ENCODE measurements around the gene DNAL4. TPM values are rescaled to one million over a fixed set of nuclear protein-coding genes. Genes with fewer than 3 reads are reported as not detected.
A peak's percentile ranks its signal among the peaks of the same experiment; 100 is the strongest.

DNAL4 gene
- total RNA-seq (12.4 TPM), polyA plus RNA-seq (21.5 TPM)

DNA sequence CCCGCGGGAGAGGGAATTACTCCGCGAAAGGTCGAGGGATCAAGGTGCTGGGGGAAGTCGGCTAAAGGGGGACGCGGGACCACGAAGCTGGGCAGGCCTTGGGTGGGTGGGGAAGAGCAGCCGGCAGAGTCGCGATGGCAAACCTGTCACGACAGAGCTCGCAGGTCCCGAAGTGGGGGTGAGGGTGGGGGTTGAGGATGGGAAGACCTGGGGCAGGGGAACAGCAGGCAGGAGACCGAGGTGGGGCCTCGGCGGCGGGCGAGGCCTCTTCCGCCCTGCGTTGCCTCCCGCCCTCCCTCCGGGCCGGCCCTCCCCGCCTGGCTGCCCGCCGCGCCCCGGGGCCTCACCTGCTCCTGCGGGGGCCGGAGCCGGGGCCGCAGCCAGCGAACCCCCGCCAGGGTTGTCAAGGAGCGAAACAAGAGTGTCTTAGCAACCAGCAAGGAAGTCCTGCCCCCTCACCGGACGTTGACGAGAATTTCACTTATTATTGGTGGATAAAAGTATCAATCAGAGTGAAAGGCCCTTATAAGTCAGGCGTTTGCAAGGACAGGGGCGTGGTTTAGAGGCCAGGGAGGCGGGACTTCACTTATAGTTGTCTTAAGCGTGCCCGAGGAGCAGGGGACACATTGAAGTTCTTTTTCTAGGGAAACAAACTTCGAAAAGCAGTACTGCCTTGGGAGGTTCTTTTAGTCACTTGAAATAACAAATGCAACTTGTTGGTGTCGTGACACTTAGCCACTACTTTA, at the start of gene DNAL4:
Gene DNAL4, minus strand, starts transcription at position 423 of the 746 bp plus-strand sequence. CDS start 11,412 bp downstream, outside the sequence.
- Histone ChIP-seq H3K4me1 (ENCODE audit: insufficient read depth) (no peaks in the 10 kb centered on the region), H3K27ac (ENCODE audit: low read depth) (peak within 1 kb of the TSS; percentile 87), H3K4me3 (ENCODE audit: low read depth, low read length) (peak within 1 kb of the TSS; percentile 89), H3K36me3 (ENCODE audit: insufficient read depth) (no peaks in the 10 kb centered on the region)
- DNase-seq (ENCODE audit: extremely low spot score), result peak; percentile 98
- under 1% methylated on average over 47 of the region's 47 CpGs for whole genome bisulfite sequencing

DNA sequence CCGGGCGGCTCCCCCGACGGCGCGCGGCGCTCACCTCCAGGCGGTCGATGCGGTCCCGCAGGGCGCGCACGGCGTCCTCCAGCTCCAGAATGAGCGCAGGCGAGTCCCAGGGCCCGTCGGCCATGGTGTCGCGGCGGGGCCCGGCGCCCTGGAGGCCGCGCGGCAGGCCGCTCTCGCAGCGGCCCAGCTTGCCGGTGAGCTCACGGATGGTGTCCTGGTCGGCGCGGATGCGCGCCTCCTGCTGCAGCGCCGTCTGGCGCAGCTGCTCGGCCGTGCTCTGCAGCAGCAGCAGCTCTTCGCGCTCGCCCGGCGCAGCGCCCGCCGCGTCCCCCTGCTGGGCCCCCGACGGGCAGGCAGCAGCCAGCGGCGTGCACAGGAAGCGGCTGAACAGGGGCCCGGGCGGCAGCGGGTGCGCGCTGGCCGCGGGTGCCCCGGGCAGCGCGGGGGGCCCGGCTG, 49.3 kb upstream of the DNAL4 start:
- Histone ChIP-seq H3K4me1 (ENCODE audit: insufficient read depth) (no peaks in the 10 kb centered on the region), H3K27ac (ENCODE audit: low read depth) (no peak overlapping the region), H3K4me3 (ENCODE audit: low read depth, low read length) (peak overlapping the region; percentile 60), H3K36me3 (ENCODE audit: insufficient read depth) (no peaks in the 10 kb centered on the region)
- WGBS, result under 1% methylated on average over 68 of the region's 68 CpGs
- DNase-seq (ENCODE audit: extremely low spot score), result peak; percentile 28

DNA sequence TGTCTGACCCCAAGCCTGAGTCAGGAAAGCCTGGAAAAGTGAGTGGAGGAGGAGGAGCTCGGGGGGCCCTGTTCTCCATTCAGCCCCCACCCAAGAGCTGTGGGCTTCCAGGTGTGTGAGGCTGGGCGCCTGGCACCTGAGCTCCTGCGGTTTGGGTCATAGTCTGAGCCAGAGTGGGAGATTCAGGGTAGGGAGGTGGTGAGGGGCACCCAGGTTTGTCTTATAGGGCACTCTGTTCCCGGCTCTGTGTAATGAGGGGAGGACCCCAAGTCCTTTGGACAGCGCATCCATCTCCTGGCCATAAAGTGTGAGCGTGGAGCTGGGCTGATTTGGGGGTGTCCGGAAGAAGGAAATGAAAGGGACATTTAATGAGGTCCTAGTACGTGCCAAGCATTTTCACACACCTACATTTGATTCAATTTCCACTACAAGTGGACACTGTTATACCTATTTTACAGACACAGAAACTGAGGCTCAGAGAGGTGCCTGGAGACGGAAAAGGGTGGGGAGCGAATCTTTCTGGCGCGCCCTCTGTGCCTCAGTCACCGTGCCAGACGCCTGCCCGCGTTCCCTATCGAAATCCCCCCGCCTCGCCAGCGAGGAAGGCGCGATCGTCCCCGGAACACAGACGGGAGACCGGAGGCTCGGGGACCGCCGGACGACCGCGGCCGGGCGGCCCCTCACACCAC, 48.7 kb upstream of the DNAL4 start:
- Histone ChIP-seq H3K4me1 (ENCODE audit: insufficient read depth) (no peaks in the 10 kb centered on the region), H3K27ac (ENCODE audit: low read depth) (no peak overlapping the region), H3K4me3 (ENCODE audit: low read depth, low read length) (peak overlapping the region; percentile 60), H3K36me3 (ENCODE audit: insufficient read depth) (no peaks in the 10 kb centered on the region)
- 19% methylated on average over 34 of the region's 34 CpGs for WGBS
- no peak for DNase-seq (ENCODE audit: extremely low spot score)

- Histone ChIP-seq H3K27ac (ENCODE audit: low read depth) (no peak overlapping the region), H3K36me3 (ENCODE audit: insufficient read depth) (no peaks in the 10 kb centered on the region), H3K4me1 (ENCODE audit: insufficient read depth) (no peaks in the 10 kb centered on the region), H3K4me3 (ENCODE audit: low read depth, low read length) (no peak overlapping the region)
- 88% methylated on average over 5 of the region's 5 CpGs for WGBS
- DNase-seq (ENCODE audit: extremely low spot score), result no peak
These were observed 47.7 kb upstream of the DNAL4 start for GRCh38 chr22:38841635-38842034.

DNA sequence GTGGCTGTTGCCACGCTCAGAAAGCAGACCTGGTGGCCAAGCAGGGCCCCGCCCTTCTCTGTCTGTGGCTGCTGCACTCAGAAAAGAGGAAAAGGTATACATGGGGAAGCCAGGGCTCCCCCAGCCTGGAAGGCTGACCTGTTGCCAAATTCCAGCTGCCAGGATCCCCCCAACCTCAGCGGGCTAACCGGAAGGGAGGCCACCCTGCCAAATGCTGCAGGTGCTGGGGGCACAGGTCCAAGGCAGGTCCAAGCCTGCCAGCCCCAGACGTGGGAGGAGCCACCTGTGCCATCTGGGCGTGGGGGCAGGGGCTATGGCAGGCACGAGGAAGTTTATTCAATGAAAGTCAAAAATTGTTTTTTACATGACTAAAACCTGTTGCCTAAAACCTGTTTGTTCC, 47.3 kb upstream of the DNAL4 start:
- DNase-seq (ENCODE audit: extremely low spot score), result no peak
- WGBS, result 72% methylated on average over 7 of the region's 7 CpGs
- no peak overlapping the region for H3K27ac ChIP-seq (ENCODE audit: low read depth)
- no peaks in the 10 kb centered on the region for H3K4me1 ChIP-seq (ENCODE audit: insufficient read depth)
- no peak overlapping the region for H3K4me3 ChIP-seq (ENCODE audit: low read depth, low read length)
- no peaks in the 10 kb centered on the region for H3K36me3 ChIP-seq (ENCODE audit: insufficient read depth)

- Histone ChIP-seq H3K4me3 (ENCODE audit: low read depth, low read length) (no peak overlapping the region), H3K27ac (ENCODE audit: low read depth) (no peak overlapping the region), H3K4me1 (ENCODE audit: insufficient read depth) (no peaks in the 10 kb centered on the region), H3K36me3 (ENCODE audit: insufficient read depth) (no peaks in the 10 kb centered on the region)
- no peak for DNase-seq (ENCODE audit: extremely low spot score)
- 90% methylated on average over 3 of the region's 3 CpGs for WGBS
These were observed 46.2 kb upstream of the DNAL4 start for GRCh38 chr22:38840129-38840528.

GRCh38 chr22:38839686-38840085, 45.7 kb upstream of the DNAL4 start:
- no peak for DNase-seq (ENCODE audit: extremely low spot score)
- Histone ChIP-seq H3K4me1 (ENCODE audit: insufficient read depth) (no peaks in the 10 kb centered on the region), H3K4me3 (ENCODE audit: low read depth, low read length) (no peak overlapping the region), H3K27ac (ENCODE audit: low read depth) (no peak overlapping the region), H3K36me3 (ENCODE audit: insufficient read depth) (no peaks in the 10 kb centered on the region)
- WGBS, result 92% methylated on average over 1 of the region's 1 CpG

- Histone ChIP-seq H3K4me3 (ENCODE audit: low read depth, low read length) (no peak overlapping the region), H3K4me1 (ENCODE audit: insufficient read depth) (no peaks in the 10 kb centered on the region), H3K36me3 (ENCODE audit: insufficient read depth) (no peaks in the 10 kb centered on the region), H3K27ac (ENCODE audit: low read depth) (no peak overlapping the region)
- 93% methylated on average over 6 of the region's 6 CpGs for WGBS
- no peak for DNase-seq (ENCODE audit: extremely low spot score)
These were observed 43.5 kb upstream of the DNAL4 start for GRCh38 chr22:38837414-38837928.

DNA sequence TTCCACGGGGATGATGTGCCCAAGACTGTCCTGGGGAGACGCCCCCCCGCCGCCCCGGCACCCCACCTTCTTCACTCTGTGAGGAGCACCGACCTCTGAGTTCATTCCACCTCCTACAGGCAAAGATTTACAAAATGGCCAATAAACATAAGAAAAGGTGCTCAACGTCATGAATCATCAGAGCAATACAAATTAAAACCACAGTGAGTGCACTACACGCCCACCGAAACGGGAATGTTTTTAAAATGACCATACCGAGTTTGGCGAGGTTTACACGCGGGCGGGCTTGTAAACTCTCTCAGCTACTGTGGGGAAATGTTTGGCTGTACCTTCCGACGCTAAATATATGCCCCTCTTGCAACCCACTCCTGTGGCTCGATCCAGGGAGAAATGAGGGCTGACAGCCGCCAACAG, 42.0 kb upstream of the DNAL4 start:
- no peak for DNase-seq (ENCODE audit: extremely low spot score)
- no peaks in the 10 kb centered on the region for H3K36me3 ChIP-seq (ENCODE audit: insufficient read depth)
- 60% methylated on average over 19 of the region's 19 CpGs for WGBS
- no peaks in the 10 kb centered on the region for H3K4me1 ChIP-seq (ENCODE audit: insufficient read depth)
- H3K27ac ChIP-seq (ENCODE audit: low read depth), result no peak overlapping the region
- H3K4me3 ChIP-seq (ENCODE audit: low read depth, low read length), result no peak overlapping the region

DNA sequence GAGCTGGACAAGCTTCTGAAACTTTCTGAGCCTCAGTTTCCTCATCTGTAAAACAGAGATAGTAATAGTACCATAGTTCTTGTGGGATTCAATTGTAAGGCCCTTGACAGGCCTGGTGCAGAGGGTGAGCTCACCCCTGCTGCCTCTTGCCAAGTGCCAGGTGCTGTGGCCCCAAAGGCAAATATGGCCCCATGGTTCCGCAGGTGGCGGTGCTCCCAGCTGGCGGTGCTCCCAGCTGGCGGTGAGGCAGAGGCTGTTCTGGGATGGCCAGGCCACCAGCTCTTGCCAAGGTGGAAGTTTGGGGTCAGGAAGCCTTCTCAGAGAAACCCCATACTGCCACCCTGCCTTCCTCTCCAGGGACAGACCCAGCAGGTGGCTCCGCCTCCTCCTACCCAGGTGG, 41.0 kb upstream of the DNAL4 start:
- Histone ChIP-seq H3K4me3 (ENCODE audit: low read depth, low read length) (no peak overlapping the region), H3K36me3 (ENCODE audit: insufficient read depth) (no peaks in the 10 kb centered on the region), H3K27ac (ENCODE audit: low read depth) (no peak overlapping the region), H3K4me1 (ENCODE audit: insufficient read depth) (no peaks in the 10 kb centered on the region)
- DNase-seq (ENCODE audit: extremely low spot score), result no peak
- 97% methylated on average over 5 of the region's 5 CpGs for WGBS

- Histone ChIP-seq H3K36me3 (ENCODE audit: insufficient read depth) (no peaks in the 10 kb centered on the region), H3K27ac (ENCODE audit: low read depth) (no peak overlapping the region), H3K4me3 (ENCODE audit: low read depth, low read length) (no peak overlapping the region), H3K4me1 (ENCODE audit: insufficient read depth) (no peaks in the 10 kb centered on the region)
- 83% methylated on average over 13 of the region's 13 CpGs for WGBS
- no peak for DNase-seq (ENCODE audit: extremely low spot score)
These were observed 40.4 kb upstream of the DNAL4 start for GRCh38 chr22:38834215-38834953.

DNA sequence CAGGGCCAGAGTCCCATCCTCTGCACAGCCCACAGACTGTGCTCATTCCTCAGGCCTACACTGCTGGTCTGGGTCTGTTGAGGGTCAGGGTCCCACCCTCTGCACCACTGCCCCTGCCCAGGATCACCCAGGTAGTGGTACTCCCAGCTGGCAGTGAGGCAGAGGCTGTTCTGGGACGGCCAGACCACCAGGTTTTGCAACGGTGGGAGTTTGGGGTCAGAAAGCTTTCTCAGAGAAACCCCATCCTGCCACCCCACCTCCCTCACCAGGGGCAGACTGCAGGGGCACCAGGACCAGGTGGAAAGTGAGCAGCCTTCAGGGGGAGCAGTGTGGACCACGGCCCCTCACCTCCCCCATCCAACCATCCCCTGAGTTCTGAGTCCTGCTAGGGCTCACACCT, 39.1 kb upstream of the DNAL4 start:
- no peaks in the 10 kb centered on the region for H3K4me1 ChIP-seq (ENCODE audit: insufficient read depth)
- H3K27ac ChIP-seq (ENCODE audit: low read depth), result no peak overlapping the region
- no peak for DNase-seq (ENCODE audit: extremely low spot score)
- no peaks in the 10 kb centered on the region for H3K36me3 ChIP-seq (ENCODE audit: insufficient read depth)
- H3K4me3 ChIP-seq (ENCODE audit: low read depth, low read length), result no peak overlapping the region
- WGBS, result 83% methylated on average over 3 of the region's 3 CpGs

Data from urinary bladder (tissue), 4 donors.